ENCODE measurements around the gene HAUS7. TPM values are rescaled to one million over a fixed set of nuclear protein-coding genes. Genes with fewer than 3 reads are reported as not detected.
A peak's percentile ranks its signal among the peaks of the same experiment; 100 is the strongest.

Gene HAUS7
- total and polyA plus RNA-seq, 2 of the 8 experiments (the other 6 are each of a cell fraction or from before 2014, with no cell fraction given): 45.4 to 54.0 TPM

GRCh38 chrX:153511784-153512500 lies 41.6 kb upstream of the HAUS7 start:
- H3K23me2 ChIP-seq (ENCODE audit: low read depth, low read length): peaks cover 7% of the 10 kb centered on the region; the same call in 1 of the 2 replicates
- H2BK15ac ChIP-seq (ENCODE audit: low read length): 0 out of 2 replicates have a peak overlapping the region, but pooled peaks have one; percentile 81
- H3K9ac ChIP-seq (replicated peaks in 1 of 4; ENCODE audit: extremely low read depth in 1 of 4, low read depth in 3 of 4, low read length in 3 of 4): no peak overlapping the region
- peaks cover 0 to 8% (median 5%) of the 10 kb centered on the region in 4 experiments; a peak in 5 of 7 replicates for H3K27me3 ChIP-seq (replicated peaks in 1 of 4; ENCODE audit: control insufficient read depth in 3 of 4, extremely low read depth in 1 of 4, insufficient read depth in 3 of 4, low read length in 3 of 4)
- no peaks in the 10 kb centered on the region for H3K79me2 ChIP-seq (ENCODE audit: control insufficient read depth in 1 of 2, insufficient read depth in 2 of 2, low read length in 2 of 2)
- H3K23ac ChIP-seq (ENCODE audit: insufficient read length): no peak overlapping the region
- peak overlapping the region; percentile 87; the same call in 1 of the 2 replicates for H2AK5ac ChIP-seq (ENCODE audit: low read depth, low read length)
- H4K8ac ChIP-seq (ENCODE audit: extremely low read depth, insufficient read depth, low read length): no peak overlapping the region
- H3K56ac ChIP-seq (replicated peaks; ENCODE audit: insufficient read length, low read depth, low read length): peak overlapping the region; percentile 52
- DNase-seq (ENCODE audit: low read depth in 1 of 2, low spot score in 2 of 2) (no peak), FAIRE-seq (no peak)
- no peak overlapping the region for H3K4me3 ChIP-seq (ENCODE audit: extremely low read depth in 1 of 4, insufficient read depth in 2 of 4, low read depth in 3 of 4, low read length in 4 of 4)
- no peaks in the 10 kb centered on the region for H3K36me3 ChIP-seq (ENCODE audit: control insufficient read depth in 2 of 4, insufficient read depth in 4 of 4, low read length in 3 of 4)
- H2BK120ac ChIP-seq (replicated peaks; ENCODE audit: low read depth, low read length): no peak overlapping the region
- no peaks in the 10 kb centered on the region for H3K79me1 ChIP-seq (ENCODE audit: low read depth, low read length)
- no peak overlapping the region; the same call in 1 of the 2 replicates for H3K27ac ChIP-seq (ENCODE audit: low read depth, low read length)
- ChIA-PET POLR2A (ENCODE audit: partially characterized antibody) (no interaction called here), CTCF (ENCODE audit: partially characterized antibody) (interaction anchor here (0.6 to 8.5 kb wide), 3 partner anchors 28 to 57 kb away, joined by 3 to 84 read pairs (median 4); partner anchors contain the start of gene HAUS7)
- H3K4me1 ChIP-seq (replicated peaks in 1 of 4; ENCODE audit: control insufficient read depth in 3 of 4, insufficient read depth in 4 of 4, low read length in 3 of 4): peaks cover 0 to 1% (median 0%) of the 10 kb centered on the region in 4 experiments; a peak in 2 of 7 replicates
- H3K14ac ChIP-seq (ENCODE audit: insufficient read length): no peak overlapping the region
- H4K5ac ChIP-seq (ENCODE audit: insufficient read length, low read depth, low read length): no peak overlapping the region
- H4K91ac ChIP-seq (replicated peaks; ENCODE audit: insufficient read length, low read length): peak overlapping the region; percentile 85
- 0 out of 2 replicates have a peak overlapping the region, but pooled peaks have one; percentile 48 for H2BK20ac ChIP-seq (ENCODE audit: low read length)
- no peak overlapping the region for H3K4me2 ChIP-seq (ENCODE audit: insufficient read depth in 1 of 2, low read depth in 2 of 2, low read length in 2 of 2)
- WGBS, 2 experiments (ENCODE audit: extremely low coverage in 1 of 2, insufficient coverage in 1 of 2, insufficient read length in 1 of 2, insufficient replicate concordance in 2 of 2, low coverage in 1 of 2, low lambda C conversion rate in 2 of 2, missing lambda C conversion rate in 1 of 2): 86% methylated on average over 3 of the region's 17 CpGs; no CpG with 5 or more reads in 1 of the 2 experiments
- H2AFZ ChIP-seq (ENCODE audit: low read length): no peak overlapping the region
- H3K18ac ChIP-seq (ENCODE audit: extremely low read depth, low read length): peak overlapping the region; percentile 19; the same call in 1 of the 2 replicates
- peak overlapping the region; percentile 88; the same call in 1 of the 2 replicates for H2BK5ac ChIP-seq (ENCODE audit: low read depth, low read length)
- peaks cover 0 to 8% of the 10 kb centered on the region in 2 experiments for H4K20me1 ChIP-seq (replicated peaks in 1 of 2; ENCODE audit: control insufficient read depth in 1 of 2, insufficient read depth in 2 of 2, low read length in 2 of 2)
- H3K4ac ChIP-seq (replicated peaks; ENCODE audit: insufficient read length, low read depth, low read length): peak overlapping the region; percentile 74
- no peaks in the 10 kb centered on the region for H3K9me3 ChIP-seq (ENCODE audit: insufficient read depth in 2 of 2, low read depth in 1 of 2, low read length in 1 of 2)
- H2BK12ac ChIP-seq (ENCODE audit: low read depth, low read length): peak overlapping the region; percentile 68; the same call in 1 of the 2 replicates
